Measurements from ENCODE around the gene MRPS26. TPM values are rescaled to one million over a fixed set of nuclear protein-coding genes. Genes with fewer than 3 reads are reported as not detected.

MRPS26 gene
- total and polyA plus RNA-seq, 2 of the 13 experiments (the other 11 are each of a cell fraction or from before 2014, with no cell fraction given) = 89.8 to 187 TPM

GRCh38 chr20:3045816-3046676, at the start of gene MRPS26 (continued):
- peak; percentile 96; the same call in 1 of the 2 replicates for TF ChIP-seq ZNF674 (CRISPR knock-in tag; IDR thresholded peaks at IDR 0.05; ENCODE audit: low read depth)
- TF ChIP-seq ZNF207 (IDR thresholded peaks at IDR 0.05; ENCODE audit: borderline replicate concordance) = no peak
- TF ChIP-seq AHDC1 (CRISPR knock-in tag; IDR thresholded peaks at IDR 0.05; ENCODE audit: borderline replicate concordance) = 0 out of 2 replicates have a peak, but pooled peaks have one; percentile 39
- peak; percentile 59; the same call in 1 of the 2 replicates for TF ChIP-seq NAIF1 (CRISPR knock-in tag; IDR thresholded peaks at IDR 0.05; ENCODE audit: borderline replicate concordance)
- peak; percentile 11; the same call in 1 of the 2 replicates for TF ChIP-seq ZBTB49 (CRISPR knock-in tag; IDR thresholded peaks at IDR 0.05; ENCODE audit: borderline replicate concordance)
- peak; percentile 81; the same call in 1 of the 2 replicates for TF ChIP-seq MAZ (IDR thresholded peaks at IDR 0.05; ENCODE audit: borderline replicate concordance, low read depth, low read length)
- peak; percentile 100 for TF ChIP-seq MAZ (CRISPR knock-in tag; IDR thresholded peaks at IDR 0.05; ENCODE audit: low read depth)
- peak; percentile 83 for TF ChIP-seq ZSCAN22 (CRISPR knock-in tag; IDR thresholded peaks at IDR 0.05)
- TF ChIP-seq ERF (CRISPR knock-in tag; IDR thresholded peaks at IDR 0.05) = peak; percentile 93
- TF ChIP-seq IRF1 (CRISPR knock-in tag; IDR thresholded peaks at IDR 0.05; ENCODE audit: low read depth) = peak; percentile 2; the same call in 1 of the 2 replicates
- peak; percentile 75; the same call in 1 of the 2 replicates for TF ChIP-seq ZBTB8A (CRISPR knock-in tag; IDR thresholded peaks at IDR 0.05; ENCODE audit: borderline replicate concordance, low read depth)
- no peak for TF ChIP-seq MTA3 (CRISPR knock-in tag; IDR thresholded peaks at IDR 0.05)
- peak; percentile 46; the same call in 1 of the 2 replicates for TF ChIP-seq HOXA5 (CRISPR knock-in tag; IDR thresholded peaks at IDR 0.05)
- TF ChIP-seq SYNCRIP (IDR thresholded peaks at IDR 0.05; ENCODE audit: insufficient read depth, low read depth, low read length) = no peak
- TF ChIP-seq RAD21 (CRISPR knock-in tag; IDR thresholded peaks at IDR 0.05) = peak; percentile 65
- 0 out of 2 replicates have a peak, but pooled peaks have one; percentile 31 for TF ChIP-seq HMG20A (CRISPR knock-in tag; IDR thresholded peaks at IDR 0.05; ENCODE audit: borderline replicate concordance)
- peak; percentile 89 for TF ChIP-seq IRF2 (CRISPR knock-in tag; IDR thresholded peaks at IDR 0.05)
- peak; percentile 74; the same call in 1 of the 2 replicates for TF ChIP-seq E2F5 (CRISPR knock-in tag; conservative IDR thresholded peaks at IDR 0.05)
- TF ChIP-seq THYN1 (CRISPR knock-in tag; IDR thresholded peaks at IDR 0.05; ENCODE audit: borderline replicate concordance, low read depth) = no peak; the same call in none of the 2 replicates
